Posterior vena cava (tissue), 2 donors: ENCODE measurements around the gene COL8A1. TPM values are rescaled to one million over a fixed set of nuclear protein-coding genes. Genes with fewer than 3 reads are reported as not detected.

Experiments used
- DNase-seq: peaks from one replicate; pipeline ENCODE4 v3.0.0-alpha.2; 2020; ENCODE audit warnings: low spot score
- intact Hi-C, 2 donors: fragments of 100-400 bp; cut with DNase I; formaldehyde crosslinking; loops; one replicate each; pipeline versions ENCODE4 v1.14.1 to v1.14.2; 2022 to 2023
- total RNA-seq, 2 donors: library from RNA; stranded (reverse); fragmentation: NEBNext Ultra II Directional; extraction: Animal tissue kit (Norgen Biotek cat#: 25700); gene quantifications; one replicate each; pipeline ENCODE4 v1.2.1, GENCODE V29; 2021
- donor health status: DM: yes; HTN: yes; CAD: no.
- donor health status: DM: yes; HTN: yes; CAD: no.

Gene COL8A1
- total RNA-seq, 2 donors from 2014 or later = 80.6 to 105 TPM

GRCh38 chr3:99698932-99699331 lies 60.5 kb downstream of the COL8A1 start:
- DNase-seq = no peak

GRCh38 chr3:99699841-99700240 lies 61.4 kb downstream of the COL8A1 start:
- intact Hi-C loops = no loop called here

More at GRCh38 chr3:99698932-99699331, 60.5 kb downstream of the COL8A1 start:
- intact Hi-C loops = no loop called here

GRCh38 chr3:99700631-99701268 lies 62.4 kb downstream of the COL8A1 start:
- intact Hi-C loops = no loop called here
- no peak for DNase-seq

More at GRCh38 chr3:99699841-99700240, 61.4 kb downstream of the COL8A1 start:
- DNase-seq = no peak

GRCh38 chr3:99702953-99703943 lies 64.9 kb downstream of the COL8A1 start:
- no peak for DNase-seq
- intact Hi-C loops = no loop called here

GRCh38 chr3:99704417-99704816 lies 66.0 kb downstream of the COL8A1 start:
- intact Hi-C loops = no loop called here
- DNase-seq = no peak

- intact Hi-C loops = loop anchor here in 1 of 2 donors (5.0 kb wide), 1 partner anchor 1486 kb away; no protein-coding TSS in a partner anchor
- no peak for DNase-seq
Observed at GRCh38 chr3:99706410-99706809, 68.0 kb downstream of the COL8A1 start.

- no peak for DNase-seq
- intact Hi-C loops = loop anchor here in 1 of 2 donors (5.0 kb wide), 1 partner anchor 1484 kb away; no protein-coding TSS in a partner anchor
Observed at GRCh38 chr3:99708207-99708745, 69.9 kb downstream of the COL8A1 start.

- DNase-seq = no peak
- intact Hi-C loops = loop anchor here in 1 of 2 donors (5.0 kb wide), 1 partner anchor 1483 kb away; no protein-coding TSS in a partner anchor
Observed at GRCh38 chr3:99709686-99710085, 71.3 kb downstream of the COL8A1 start.

GRCh38 chr3:99710094-99710493 lies 71.7 kb downstream of the COL8A1 start:
- DNase-seq = no peak
- intact Hi-C loops = no loop called here

- no peak for DNase-seq
- intact Hi-C loops = no loop called here
Observed at GRCh38 chr3:99711351-99711750, 73.0 kb downstream of the COL8A1 start.

- no peak for DNase-seq
- intact Hi-C loops = no loop called here
Observed at GRCh38 chr3:99712291-99712954, 74.0 kb downstream of the COL8A1 start.

GRCh38 chr3:99713440-99713839 lies 75.0 kb downstream of the COL8A1 start:
- DNase-seq = no peak
- intact Hi-C loops = no loop called here

- no peak for DNase-seq
- intact Hi-C loops = no loop called here
Observed at GRCh38 chr3:99714146-99714545, 75.8 kb downstream of the COL8A1 start.

- no peak for DNase-seq
- intact Hi-C loops = no loop called here
Observed at GRCh38 chr3:99714575-99714974, 76.2 kb downstream of the COL8A1 start.

GRCh38 chr3:99716463-99716995 lies 78.1 kb downstream of the COL8A1 start:
- no peak for DNase-seq
- intact Hi-C loops = no loop called here

- intact Hi-C loops = no loop called here
- DNase-seq = no peak
Observed at GRCh38 chr3:99720985-99721632, 82.7 kb downstream of the COL8A1 start.

- no peak for DNase-seq
- intact Hi-C loops = no loop called here
Observed at GRCh38 chr3:99721633-99722007, 83.2 kb downstream of the COL8A1 start.

- intact Hi-C loops = no loop called here
- DNase-seq = no peak
Observed at GRCh38 chr3:99724276-99724675, 85.9 kb downstream of the COL8A1 start.

- no peak for DNase-seq
- intact Hi-C loops = no loop called here
Observed at GRCh38 chr3:99730870-99731269, 92.5 kb downstream of the COL8A1 start.
